ENCODE results near the gene MTOR. TPM values are rescaled to one million over a fixed set of nuclear protein-coding genes. Genes with fewer than 3 reads are reported as not detected.

The MTOR gene
- total RNA-seq, 1 experiment from 2014 or later = 48.0 TPM

DNA sequence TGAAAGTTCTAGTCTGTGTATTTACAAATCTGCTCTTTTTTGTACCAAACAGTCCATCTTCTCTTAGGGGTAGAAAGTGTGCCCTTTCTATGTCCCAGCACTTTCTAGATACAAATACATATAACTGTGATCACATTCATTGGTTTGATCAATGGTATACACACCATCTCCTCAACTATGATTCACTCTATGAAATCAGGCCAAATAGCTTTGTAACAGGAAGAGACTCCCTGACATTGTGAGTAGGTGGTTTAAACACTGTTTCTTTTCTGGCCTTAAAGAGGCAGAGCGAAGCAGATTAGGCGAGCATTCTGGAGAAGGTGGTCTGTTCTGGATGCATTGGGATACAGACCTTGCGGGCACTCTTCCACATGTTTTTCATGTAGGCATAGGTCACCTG lies 123.4 kb downstream of the MTOR start:
- H3K4me1 ChIP-seq (ENCODE audit: insufficient read depth, low read length) = peaks cover 40% of the 10 kb centered on the region
- no peaks in the 10 kb centered on the region for H3K9me2 ChIP-seq (replicated peaks; ENCODE audit: low read length)
- H3K27me3 ChIP-seq (ENCODE audit: low read length) = no peaks in the 10 kb centered on the region
- TF ChIP-seq, protein P1, sequence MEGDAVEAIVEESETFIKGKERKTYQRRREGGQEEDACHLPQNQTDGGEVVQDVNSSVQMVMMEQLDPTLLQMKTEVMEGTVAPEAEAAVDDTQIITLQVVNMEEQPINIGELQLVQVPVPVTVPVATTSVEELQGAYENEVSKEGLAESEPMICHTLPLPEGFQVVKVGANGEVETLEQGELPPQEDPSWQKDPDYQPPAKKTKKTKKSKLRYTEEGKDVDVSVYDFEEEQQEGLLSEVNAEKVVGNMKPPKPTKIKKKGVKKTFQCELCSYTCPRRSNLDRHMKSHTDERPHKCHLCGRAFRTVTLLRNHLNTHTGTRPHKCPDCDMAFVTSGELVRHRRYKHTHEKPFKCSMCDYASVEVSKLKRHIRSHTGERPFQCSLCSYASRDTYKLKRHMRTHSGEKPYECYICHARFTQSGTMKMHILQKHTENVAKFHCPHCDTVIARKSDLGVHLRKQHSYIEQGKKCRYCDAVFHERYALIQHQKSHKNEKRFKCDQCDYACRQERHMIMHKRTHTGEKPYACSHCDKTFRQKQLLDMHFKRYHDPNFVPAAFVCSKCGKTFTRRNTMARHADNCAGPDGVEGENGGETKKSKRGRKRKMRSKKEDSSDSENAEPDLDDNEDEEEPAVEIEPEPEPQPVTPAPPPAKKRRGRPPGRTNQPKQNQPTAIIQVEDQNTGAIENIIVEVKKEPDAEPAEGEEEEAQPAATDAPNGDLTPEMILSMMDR (conservative IDR thresholded peaks at IDR 0.05; ENCODE audit: low read depth, low read length) = no peak
- TF ChIP-seq EZH2phosphoT487 (IDR thresholded peaks at IDR 0.05; ENCODE audit: borderline replicate concordance, low read length) = no peak
- no TSS peak for BruUV-seq (replicated peaks)
- ChIA-PET POLR2A (ENCODE audit: unreplicated experiment) (interaction anchor here (1.0 kb wide), 1 partner anchor 9 kb away, joined by 5 read pairs; no protein-coding TSS in a partner anchor), CTCF (no interaction called here)
- H3K4me2 ChIP-seq (ENCODE audit: low read length) = peak overlapping the region; percentile 59
- H3K9ac ChIP-seq (ENCODE audit: low read length) = no peak overlapping the region
- no peaks in the 10 kb centered on the region for H3F3A ChIP-seq (ENCODE audit: low read length, unreplicated experiment)
- peak; percentile 75 for DNase-seq
- no peaks in the 10 kb centered on the region for H4K20me1 ChIP-seq (ENCODE audit: low read length)
- intact Hi-C loops (cut with micrococcal nuclease) = no loop called here
- H3K9me3 ChIP-seq (ENCODE audit: low read length) = no peaks in the 10 kb centered on the region
- no peak overlapping the region for H2AFZ ChIP-seq (ENCODE audit: low read length)
- peak overlapping the region; percentile 69 for H3K27ac ChIP-seq (ENCODE audit: low read length)
- H3K36me3 ChIP-seq (ENCODE audit: low read depth, low read length) = peaks cover 28% of the 10 kb centered on the region
- ATAC-seq = peak; percentile 49
- H3K4me3 ChIP-seq (ENCODE audit: low read length) = no peak overlapping the region
- H3K79me2 ChIP-seq (ENCODE audit: low read length) = no peaks in the 10 kb centered on the region

DNA sequence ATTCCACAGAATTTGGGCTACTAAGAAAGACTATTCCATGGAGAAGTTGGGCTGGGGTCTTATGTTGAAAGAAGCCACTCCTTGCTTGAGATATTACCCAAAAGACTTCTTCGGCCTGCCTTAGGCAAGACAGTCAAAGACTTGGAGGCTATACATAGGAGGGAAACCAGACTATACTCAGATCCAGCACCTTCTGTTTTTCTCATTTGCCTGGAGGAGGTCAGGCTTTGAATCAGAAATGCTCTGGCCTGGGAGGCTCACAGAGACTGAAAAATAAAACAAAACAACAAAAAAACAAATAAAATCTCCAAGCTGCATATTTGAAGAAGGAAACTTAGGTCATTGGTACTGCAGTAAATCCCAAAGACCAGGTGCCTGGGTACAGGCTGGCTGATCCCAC lies 124.3 kb downstream of the MTOR start:
- POLR2A ChIA-PET (ENCODE audit: unreplicated experiment) = no interaction called here
- H3K9ac ChIP-seq (ENCODE audit: low read length) = no peak overlapping the region

DNA sequence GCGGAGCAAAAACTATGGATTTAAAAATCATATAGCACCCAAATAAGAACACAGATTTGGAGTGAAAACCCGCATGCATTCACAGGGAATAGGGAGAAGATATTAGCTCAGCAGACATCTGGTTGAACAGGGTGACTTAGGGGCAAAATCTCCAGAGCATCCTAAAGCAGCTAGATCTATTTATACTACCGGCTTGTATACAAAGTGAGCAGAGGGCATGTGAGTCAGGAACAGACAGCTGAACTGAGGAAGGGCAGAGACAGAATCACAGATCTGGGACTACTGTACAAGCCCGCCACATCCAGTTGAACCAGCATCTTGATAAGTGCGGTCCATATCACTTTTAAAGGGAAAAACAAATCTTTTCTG lies 127.5 kb downstream of the MTOR start:
- BruUV-seq (replicated peaks) = no TSS peak
- POLR2A ChIA-PET (ENCODE audit: unreplicated experiment) = interaction anchor here (0.6 kb wide), 1 partner anchor 228 kb away, joined by 4 read pairs; no protein-coding TSS in a partner anchor
- no peaks in the 10 kb centered on the region for H3K9me3 ChIP-seq (ENCODE audit: low read length)
- H3K27ac ChIP-seq (ENCODE audit: low read length) = peak overlapping the region; percentile 86
- H4K20me1 ChIP-seq (ENCODE audit: low read length) = no peaks in the 10 kb centered on the region
- H3K27me3 ChIP-seq (ENCODE audit: low read length) = no peaks in the 10 kb centered on the region
- no peaks in the 10 kb centered on the region for H3F3A ChIP-seq (ENCODE audit: low read length, unreplicated experiment)
- ATAC-seq = peak; percentile 51
- peaks cover 47% of the 10 kb centered on the region for H3K4me1 ChIP-seq (ENCODE audit: insufficient read depth, low read length)
- CTCF ChIA-PET = no interaction called here
- DNase-seq = no peak
- no peak overlapping the region for H2AFZ ChIP-seq (ENCODE audit: low read length)
- H3K4me2 ChIP-seq (ENCODE audit: low read length) = peak overlapping the region; percentile 41
- intact Hi-C loops (cut with micrococcal nuclease) = loop anchor here (1.0 to 2.0 kb wide), 4 partner anchors 12 to 45 kb away; partner anchors contain the start of gene EXOSC10
- peaks cover 45% of the 10 kb centered on the region for H3K36me3 ChIP-seq (ENCODE audit: low read depth, low read length)
- H3K79me2 ChIP-seq (ENCODE audit: low read length) = no peaks in the 10 kb centered on the region
- peak overlapping the region; percentile 15; the same call in 1 of the 2 replicates for H3K4me3 ChIP-seq (ENCODE audit: low read length)
- peak overlapping the region; percentile 21; the same call in 1 of the 2 replicates for H3K9ac ChIP-seq (ENCODE audit: low read length)
- H3K9me2 ChIP-seq (replicated peaks; ENCODE audit: low read length) = no peaks in the 10 kb centered on the region
- TF ChIP-seq, protein P1 (conservative IDR thresholded peaks at IDR 0.05; ENCODE audit: low read depth, low read length) = no peak
- TF ChIP-seq EZH2phosphoT487 (IDR thresholded peaks at IDR 0.05; ENCODE audit: borderline replicate concordance, low read length) (no peak), EZH2 (IDR thresholded peaks at IDR 0.05; ENCODE audit: low read length, unreplicated experiment) (no peak)

More for the DNA sequence above, 124.3 kb downstream of the MTOR start:
- intact Hi-C loops (cut with micrococcal nuclease) = no loop called here
- DNase-seq (no peak), ATAC-seq (no peak)
- CTCF ChIA-PET = no interaction called here
- no peaks in the 10 kb centered on the region for H3K9me3 ChIP-seq (ENCODE audit: low read length)
- H4K20me1 ChIP-seq (ENCODE audit: low read length) = no peaks in the 10 kb centered on the region
- H3K27me3 ChIP-seq (ENCODE audit: low read length) = no peaks in the 10 kb centered on the region
- H3K79me2 ChIP-seq (ENCODE audit: low read length) = no peaks in the 10 kb centered on the region
- H3K9me2 ChIP-seq (replicated peaks; ENCODE audit: low read length) = no peaks in the 10 kb centered on the region
- no peak overlapping the region for H3K4me2 ChIP-seq (ENCODE audit: low read length)
- no peak overlapping the region for H2AFZ ChIP-seq (ENCODE audit: low read length)
- H3F3A ChIP-seq (ENCODE audit: low read length, unreplicated experiment) = no peaks in the 10 kb centered on the region
- peak overlapping the region; percentile 69 for H3K27ac ChIP-seq (ENCODE audit: low read length)
- no peak overlapping the region for H3K4me3 ChIP-seq (ENCODE audit: low read length)
- TF ChIP-seq EZH2 (IDR thresholded peaks at IDR 0.05; ENCODE audit: low read length, unreplicated experiment) = no peak
- TF ChIP-seq EZH2phosphoT487 (IDR thresholded peaks at IDR 0.05; ENCODE audit: borderline replicate concordance, low read length) = no peak
- TF ChIP-seq, protein P1 (conservative IDR thresholded peaks at IDR 0.05; ENCODE audit: low read depth, low read length) = no peak
- BruUV-seq (replicated peaks) = no TSS peak
- H3K36me3 ChIP-seq (ENCODE audit: low read depth, low read length) = peaks cover 26% of the 10 kb centered on the region
- H3K4me1 ChIP-seq (ENCODE audit: insufficient read depth, low read length) = peaks cover 47% of the 10 kb centered on the region
